Measurements from ENCODE around the gene MORN1. TPM values are rescaled to one million over a fixed set of nuclear protein-coding genes. Genes with fewer than 3 reads are reported as not detected.

Gene MORN1
- total RNA-seq, 1 donor from 2014 or later: 8.4 TPM

DNA sequence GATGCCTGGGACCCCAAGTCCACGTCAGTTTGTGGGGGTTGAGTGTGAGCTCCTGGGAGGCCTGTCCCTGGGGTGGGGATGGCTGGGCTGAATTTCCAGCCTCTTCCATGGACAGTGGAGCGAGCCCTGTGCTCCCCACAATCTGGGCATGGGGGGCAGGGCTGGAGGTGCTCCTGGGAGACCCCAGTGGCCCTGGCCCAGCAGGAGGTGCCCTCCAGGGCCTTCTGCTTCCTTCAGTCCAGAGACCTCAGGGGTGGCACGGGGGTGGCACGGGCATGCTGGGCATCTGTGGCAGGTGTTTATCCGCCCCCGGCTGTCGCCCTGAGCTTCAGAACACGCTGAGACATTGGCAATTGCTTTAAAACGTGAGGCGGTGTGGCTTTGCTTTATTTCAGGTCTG lies 40.9 kb downstream of the MORN1 start:
- ATAC-seq: no peak

DNA sequence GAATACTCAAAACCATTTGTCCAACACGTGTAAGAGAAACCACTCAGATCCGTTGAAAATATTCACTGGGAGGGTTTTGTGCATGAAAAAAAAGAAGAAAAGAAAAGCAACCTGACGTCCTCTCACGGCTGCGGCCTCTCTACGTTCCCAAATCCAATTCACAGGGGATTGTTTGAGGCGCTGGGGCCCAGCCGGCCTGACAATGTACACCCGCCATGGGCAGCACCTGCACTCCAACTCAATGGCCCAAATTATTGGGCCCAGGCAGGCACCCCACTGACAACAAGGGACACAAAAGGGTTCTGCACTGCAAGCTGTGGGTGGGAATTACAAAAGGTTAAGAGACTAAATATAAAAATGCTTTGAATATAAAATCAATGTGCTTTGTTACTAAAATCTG lies 41.5 kb downstream of the MORN1 start:
- no peak for ATAC-seq

DNA sequence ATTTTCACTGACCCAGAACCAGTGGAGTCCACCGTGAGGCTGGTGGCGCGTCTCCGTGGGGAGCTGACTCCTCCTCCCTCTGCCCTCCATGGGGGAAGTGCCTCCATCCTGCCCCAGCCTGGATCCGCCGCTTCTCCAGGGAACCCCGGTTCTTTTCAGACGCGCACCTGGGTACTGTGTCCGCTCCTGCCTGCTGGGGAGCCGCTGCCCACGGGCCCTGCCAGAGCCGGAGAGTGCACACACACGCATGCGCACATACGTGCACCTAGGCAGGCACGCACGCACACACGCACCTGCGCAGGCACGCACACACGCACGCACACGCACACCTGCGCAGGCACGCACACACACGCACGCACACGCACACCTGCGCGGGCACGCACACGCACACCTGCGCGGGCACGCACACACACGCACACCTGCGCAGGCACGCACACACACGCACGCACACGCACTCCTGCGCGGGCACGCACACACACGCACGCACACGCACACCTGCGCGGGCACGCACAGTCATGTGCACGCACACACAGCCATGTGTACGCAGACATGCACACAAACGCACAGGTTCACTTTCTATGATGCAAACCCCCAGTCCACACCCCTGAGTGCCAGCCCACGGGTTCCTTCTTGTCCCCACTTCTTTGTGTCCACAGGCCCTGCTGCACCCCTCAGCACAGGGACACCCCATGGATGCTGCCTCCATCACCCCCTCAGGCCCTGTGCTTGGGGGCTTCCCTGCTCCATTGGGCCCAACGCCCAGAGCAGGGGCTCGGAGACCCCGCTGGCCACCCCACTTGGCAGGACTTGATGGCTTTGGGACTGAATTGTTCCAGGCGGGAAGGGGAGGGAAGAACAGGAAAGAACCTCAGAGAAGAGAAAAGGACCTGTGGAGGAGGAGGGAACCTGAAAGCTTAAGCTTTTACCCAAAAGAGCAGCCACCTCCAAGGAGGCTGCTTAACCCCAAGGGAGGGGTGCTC lies 42.7 kb downstream of the MORN1 start:
- ATAC-seq: no peak

DNA sequence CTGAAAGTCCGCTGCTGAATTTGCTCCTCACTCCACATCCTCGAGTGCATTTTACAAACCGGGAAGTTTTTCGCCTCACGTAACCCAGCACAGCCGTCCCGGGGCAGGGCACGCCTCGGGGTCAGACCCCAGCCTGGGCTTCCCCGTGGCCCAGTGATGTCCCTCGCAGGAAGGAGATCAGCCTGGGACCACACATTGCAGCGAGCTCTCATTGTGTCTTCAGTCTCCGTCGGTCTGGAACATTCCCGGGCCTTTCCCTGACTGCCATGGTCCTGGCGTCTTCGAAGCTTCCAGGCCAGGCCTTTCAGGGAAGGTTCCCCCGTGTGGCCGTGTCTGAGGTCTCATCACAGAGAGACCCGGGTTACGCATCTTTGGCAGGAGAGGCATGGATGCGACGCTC lies 43.5 kb downstream of the MORN1 start:
- no peak for ATAC-seq

DNA sequence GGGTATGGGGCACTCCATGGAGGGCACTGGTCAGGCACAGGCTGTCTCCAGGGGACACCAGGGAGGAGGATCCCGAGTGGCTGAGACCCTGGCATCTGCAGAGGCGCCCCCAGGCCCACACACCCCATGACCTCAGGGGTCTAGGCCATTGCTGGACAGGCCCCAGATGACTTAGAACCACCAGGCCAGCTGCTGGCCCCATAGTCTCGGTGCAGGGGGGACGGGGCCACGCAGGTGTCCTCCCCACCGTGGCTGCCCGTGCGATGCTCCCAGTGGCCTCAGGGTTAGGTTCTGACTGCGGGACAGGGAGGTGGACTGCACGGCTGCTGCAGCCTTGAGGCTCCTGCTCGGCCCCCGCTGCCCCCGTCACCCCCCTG lies 44.0 kb downstream of the MORN1 start:
- no peak for ATAC-seq

DNA sequence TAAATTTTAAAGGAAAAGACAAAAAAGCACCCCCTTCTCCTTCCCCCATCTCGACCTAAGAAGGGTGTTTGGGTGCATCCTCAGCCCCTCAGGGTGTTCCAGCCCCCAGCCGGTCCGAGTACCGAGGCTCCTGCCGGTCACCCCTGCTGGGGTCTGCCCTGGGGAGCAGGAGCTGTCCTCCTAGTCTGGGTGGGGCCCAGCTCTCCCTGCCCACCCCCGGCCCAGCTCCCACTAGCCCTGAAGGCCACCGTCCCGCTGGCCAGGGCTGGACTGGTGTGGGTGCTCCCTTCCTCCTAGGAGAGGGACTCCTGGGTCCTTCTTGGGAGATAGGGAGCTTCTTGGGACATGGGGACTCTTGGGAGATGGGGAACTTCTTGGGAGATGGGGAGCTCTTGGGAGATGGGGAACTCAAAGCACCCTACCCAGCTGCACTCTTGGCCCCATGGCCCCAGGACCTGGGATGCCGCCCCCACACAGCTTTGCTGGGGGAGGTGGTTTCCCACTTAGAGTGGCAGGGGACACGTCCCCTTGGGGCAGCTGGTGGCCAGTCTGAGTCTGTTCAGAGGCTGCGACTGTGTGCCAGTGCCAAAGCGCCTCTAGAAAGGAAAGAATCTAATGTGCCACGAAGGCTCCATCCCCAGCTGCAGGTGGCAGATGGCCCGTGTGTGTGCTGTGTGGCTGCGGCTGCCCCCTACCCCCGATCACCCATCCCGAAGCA lies 44.5 kb downstream of the MORN1 start:
- ATAC-seq: no peak

DNA sequence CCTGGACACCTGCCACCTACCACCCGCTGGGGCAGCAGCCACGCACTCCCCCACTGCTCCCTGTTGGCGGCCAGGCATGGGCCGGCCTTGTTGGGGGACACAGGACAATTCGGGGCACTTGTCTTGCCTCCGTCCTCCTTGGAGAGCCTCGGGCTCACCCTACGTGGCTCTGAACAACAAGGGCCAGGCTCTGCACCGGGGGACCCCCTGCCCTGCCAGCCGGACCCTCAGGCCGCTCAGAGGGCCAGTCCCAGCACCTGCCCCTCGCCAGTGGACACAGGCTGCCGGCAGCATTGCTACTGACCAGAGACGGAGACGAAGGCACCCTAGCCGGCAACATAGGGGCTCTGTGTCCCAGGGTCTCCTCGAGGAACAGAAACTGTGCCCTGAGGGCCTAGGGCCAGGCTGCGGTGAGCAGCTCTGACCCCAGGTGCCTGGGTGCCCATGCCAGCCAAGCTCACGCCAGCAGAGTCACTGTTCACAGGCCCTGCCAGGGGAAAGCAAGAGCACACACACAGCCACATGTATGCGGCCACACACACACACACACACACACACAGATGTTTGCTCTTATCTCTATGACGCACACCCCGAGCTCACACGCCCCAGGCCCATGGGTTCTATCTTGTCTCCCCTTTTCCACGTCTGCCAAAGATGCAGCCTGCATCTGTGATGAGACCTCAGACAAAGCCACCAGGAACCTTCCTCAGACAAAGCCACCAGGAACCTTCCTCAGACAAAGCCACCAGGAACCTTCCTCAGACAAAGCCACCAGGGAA lies 45.9 kb downstream of the MORN1 start:
- ATAC-seq: no peak

DNA sequence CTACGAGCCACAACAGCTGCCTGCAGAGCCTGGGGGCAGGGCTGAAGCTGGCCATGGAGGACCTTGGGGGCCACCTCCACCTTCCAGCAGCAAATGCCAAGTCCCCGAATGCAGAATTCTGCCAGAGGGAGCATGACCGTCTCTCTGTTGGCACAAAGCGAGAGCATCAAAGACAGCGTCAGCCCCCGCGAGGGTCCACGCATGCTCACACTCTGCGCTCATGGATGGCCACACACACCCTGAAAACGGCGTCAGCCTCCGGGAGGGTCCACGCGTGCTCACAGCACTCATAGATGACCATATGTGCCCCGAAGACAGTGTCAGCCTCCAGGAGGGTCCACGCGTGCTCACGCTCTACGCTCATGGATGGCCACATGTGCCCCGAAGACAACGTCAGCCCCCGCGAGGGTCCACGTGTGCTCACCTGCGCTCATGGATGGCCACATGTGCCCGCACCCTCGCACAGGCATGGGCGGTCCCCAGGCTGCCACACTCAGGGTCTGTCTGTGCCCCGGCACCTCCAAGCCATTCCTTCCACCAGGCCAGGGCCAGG lies 46.5 kb downstream of the MORN1 start:
- ATAC-seq: no peak

DNA sequence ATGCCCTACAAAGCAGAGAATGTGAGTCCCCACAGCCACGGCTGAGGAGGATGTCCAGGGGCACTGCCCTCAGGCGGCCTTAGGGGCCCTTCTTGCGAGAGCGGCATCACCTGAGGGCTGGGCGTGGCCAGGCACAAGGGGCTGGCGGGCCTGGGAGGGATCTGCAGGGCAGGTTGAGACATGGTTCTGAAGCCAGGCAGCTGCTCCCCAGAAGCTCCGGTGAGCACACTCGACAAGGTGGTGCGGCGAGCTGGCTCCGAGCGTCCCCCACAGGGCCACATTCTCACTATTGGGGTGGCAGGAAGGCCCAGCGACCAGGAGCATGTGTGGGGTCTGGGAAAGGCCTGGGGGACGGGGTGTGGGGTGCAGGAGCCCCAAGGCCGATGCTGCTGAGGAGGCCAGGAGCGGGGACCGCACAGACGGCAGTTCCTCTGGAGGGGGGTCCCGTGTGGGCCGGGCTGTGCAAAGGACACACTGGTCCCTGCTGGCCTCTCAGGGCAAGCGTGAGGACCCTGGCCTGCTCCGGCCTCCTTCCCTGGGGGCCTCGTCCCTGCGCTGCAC lies 47.2 kb downstream of the MORN1 start:
- peak; percentile 46 for ATAC-seq

DNA sequence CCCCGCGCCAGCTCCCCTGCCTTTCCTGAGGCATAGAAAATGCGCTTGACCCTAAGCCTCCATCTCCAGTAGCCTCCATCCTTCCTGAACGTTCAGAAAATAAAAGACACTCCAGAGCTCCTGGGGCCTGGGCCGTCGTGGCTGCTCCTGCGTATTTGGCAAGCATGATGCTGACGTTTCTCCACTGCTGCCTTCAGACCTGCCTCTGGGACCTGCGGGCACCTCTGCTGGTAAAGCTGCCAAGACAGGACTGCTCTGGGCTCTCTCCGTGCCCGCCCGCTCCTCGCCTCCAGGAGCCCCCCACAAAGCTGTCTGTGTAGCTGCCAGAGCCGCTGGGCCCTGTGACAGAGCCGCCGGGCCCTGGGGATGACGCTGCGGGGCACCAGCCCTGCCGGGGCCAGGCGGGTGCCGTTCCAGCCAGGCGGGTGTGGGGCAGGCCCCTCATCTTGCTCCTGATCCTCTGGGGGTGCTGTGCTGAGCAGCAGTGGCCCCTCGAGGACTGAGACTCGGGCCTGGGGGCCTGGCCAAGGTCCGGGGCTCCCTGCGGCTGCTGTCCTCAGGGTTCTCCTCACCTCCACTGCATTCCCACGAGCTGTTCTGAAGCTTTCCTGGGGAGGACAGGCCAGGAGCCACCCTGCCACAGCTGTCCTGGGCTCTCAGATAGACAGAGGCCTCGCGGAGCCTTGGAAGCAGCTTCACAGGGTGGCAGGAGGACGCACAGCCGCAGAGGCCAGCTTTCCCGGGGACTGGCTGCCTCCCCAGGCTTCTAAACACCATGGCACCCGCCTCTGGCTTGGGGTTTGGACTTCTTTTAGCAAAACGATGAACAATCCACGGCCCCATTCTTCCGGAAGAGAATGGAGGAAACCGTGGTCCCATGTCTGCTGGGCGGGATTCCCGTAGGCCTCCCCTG lies 48.1 kb downstream of the MORN1 start:
- ATAC-seq: no peak

DNA sequence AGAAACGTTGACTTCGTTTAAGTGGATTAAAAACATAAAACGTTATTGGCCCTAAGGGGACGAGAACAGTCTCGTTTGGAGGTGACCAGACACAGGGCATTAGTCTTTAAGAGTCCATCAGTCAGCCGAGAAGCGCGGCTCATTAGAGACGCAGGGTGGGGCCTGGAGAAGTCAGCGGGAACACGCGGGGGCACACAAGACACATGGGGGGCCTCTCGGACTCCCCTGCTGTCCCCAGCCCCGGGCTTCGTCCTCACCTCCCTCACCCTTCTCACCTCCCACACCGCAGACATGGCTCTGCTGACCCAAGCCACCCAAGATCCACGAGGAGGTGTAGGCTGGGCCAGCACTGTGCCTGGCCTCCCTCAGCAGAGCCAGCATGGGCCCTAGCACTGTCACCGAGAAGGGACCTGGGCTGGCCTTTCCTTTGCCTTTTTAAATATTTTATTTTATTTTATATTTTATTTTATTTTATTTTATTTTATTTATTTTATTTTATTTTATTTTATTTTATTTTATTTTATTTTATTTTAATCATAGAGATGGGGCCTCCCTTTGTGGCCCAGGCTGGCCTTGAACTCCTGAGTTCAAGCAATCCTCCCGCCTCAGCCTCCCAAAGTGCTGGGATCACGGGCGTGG lies 48.9 kb downstream of the MORN1 start:
- ATAC-seq: no peak

DNA sequence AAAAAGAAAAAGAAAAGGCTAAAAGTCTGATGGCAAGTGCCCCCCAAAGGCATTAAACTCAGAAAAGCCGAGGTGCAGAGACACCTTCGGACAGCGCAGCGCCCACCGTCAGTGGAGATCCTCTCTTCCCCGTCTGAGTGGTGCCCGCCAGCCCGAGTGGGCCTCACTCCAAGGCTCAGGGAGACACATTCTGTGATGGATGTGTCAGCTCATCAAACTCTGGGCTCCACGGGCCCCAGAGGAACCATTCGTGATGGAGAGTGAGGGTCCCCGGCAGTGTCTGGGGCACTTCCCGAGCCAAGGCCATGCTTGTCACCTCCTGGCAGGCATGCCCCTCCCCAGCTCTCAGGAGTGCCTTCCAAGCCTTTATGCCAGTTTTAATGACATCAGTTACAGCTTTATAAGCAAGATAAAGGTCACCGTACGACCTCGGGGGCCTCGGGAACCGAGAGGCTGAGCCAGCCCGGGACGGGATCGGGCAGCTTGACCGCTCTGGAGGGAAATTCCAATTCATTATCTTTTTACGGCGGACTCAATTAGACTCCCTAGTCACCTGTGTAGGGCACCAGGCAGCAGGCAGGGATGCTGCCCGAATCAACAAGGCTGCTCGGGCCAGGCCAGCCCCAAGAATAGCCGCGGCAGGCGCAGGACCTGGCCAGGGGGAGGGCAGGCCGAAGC lies 49.5 kb downstream of the MORN1 start:
- ATAC-seq: no peak

DNA sequence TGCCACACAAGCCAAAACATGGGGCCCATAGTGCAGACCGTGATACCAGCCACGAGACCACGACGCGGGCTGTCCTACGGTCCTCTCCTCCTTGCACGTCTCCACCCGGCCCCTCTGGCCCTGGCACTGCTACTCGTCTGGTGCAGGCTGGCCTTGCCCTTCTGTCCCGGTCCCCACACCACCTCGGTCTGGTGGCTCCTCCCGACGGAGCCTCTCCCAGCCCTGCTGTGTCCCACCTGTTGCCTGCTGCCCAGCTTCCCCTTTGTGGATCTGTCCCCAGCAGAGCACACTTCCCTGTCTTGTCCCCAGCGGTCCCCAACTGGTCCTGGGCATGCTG lies 50.5 kb downstream of the MORN1 start:
- ATAC-seq: no peak

DNA sequence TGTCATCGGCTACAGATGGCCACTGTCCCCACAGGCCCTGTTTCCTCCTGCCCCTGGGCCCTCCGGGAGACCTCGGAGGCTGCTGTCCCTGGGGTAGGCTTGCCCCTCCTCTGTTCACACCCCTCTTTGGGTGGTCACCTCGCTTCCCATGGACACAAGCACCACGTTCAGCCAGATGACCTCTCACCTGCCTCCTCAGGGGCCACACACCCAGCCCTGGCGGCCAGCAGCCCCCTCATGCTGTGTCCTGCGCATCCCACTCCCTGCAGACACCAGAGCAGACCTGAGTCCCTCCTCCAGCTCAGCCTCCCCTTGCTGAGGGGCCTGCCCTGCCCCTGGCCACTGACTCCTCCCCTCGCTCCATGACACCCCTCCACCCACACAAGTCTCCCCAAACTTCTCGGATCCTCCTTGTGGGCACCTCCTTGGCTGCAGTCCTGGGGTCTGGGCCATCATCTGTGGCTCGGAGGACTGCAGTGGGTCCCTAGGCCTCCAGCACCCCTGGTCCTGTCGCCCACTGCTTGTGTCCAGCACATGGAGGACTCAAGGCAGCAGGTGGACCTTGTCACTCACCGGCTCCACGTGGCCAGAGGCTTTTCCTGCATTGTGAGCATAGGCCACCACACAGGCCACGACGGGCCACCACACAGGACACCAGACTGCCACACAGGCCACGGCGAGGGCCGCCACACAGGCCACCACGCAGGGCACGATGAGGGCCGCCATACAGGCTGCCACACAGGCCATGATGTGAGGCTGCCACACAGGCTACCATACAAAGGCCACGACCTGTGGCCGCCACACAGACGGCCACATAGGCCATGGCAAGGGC lies 51.1 kb downstream of the MORN1 start:
- no peak for ATAC-seq

DNA sequence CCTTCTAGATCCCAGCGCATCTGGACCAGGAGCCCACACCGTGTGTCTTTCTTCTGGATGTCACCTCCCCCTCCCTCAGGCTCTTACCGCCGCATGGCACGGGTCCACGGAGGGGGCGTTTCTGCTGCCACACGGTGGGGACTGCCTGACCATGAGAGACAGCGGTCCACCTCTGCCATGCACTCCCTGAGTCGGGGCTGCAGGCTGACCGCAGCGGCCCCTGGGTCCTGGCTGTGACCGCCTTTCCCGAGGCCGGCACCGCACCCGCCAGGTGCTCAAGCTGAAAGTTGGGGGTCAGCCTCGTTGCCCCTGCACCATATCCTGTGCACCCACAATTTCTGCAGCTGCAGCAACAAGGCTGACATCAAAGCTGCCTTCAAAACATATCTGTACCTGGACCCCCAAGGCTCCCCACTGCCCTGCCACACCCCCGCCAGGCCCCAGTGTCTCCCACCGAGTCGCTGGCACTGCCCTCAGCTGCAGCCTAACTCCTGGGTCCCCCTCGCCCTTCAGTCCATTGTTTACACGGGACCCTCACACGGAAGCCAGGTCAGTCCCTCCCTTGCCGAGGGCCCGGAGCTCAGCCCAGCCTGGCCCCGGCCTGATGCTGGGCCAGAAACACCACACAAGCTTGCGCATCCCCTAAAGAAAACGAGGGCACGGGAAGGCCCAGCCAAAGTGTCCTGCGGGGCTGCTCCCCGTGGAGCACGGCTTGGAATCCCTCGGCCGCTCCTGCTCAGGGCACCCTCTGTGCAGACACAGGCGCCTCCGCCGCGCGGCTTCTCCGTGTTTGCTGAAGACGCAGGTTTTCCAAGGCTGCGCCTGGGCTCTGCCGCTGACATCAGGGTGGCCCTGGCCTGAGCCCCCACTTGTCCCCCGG lies 51.9 kb downstream of the MORN1 start:
- ATAC-seq: no peak

DNA sequence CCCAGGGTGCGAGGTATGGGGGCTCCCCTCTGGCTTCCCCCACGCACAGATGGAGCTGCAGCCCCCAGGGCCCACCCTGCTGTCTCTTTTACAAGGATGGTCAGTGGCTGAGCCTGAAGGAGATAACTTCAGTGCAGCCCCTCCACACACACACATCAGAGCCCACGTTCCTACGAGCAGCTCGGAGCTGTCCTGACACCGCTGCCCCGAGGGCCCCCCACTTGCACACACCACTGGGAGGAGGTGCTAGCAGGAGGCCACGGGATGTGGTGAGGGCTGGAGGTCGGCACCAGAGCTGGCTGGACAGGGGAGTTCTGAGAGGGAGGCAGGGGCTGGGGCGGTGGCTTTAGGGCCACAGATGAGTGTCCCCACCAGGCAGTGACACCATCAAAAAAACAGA lies 53.9 kb downstream of the MORN1 start:
- ATAC-seq: no peak

DNA sequence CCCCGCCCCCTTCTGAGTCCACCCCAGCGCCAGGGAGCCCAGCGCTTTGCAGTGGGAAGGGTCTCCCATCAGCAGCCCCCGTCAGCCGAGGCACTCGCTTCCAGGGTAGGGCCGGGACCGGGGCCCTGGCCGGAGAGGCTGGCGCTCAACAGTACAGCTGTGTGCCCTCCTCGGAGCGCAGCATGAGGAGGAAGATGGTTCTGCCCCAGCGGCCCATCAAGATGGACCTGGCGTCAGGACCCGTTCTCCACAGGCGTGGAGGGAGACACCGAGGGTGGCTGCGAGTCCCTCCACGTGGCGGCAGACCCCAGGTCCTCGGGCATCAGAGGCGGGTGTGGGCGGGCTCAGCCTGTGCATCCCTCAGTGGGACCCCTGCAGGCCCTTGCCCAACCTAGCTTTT lies 54.3 kb downstream of the MORN1 start:
- ATAC-seq: no peak

DNA sequence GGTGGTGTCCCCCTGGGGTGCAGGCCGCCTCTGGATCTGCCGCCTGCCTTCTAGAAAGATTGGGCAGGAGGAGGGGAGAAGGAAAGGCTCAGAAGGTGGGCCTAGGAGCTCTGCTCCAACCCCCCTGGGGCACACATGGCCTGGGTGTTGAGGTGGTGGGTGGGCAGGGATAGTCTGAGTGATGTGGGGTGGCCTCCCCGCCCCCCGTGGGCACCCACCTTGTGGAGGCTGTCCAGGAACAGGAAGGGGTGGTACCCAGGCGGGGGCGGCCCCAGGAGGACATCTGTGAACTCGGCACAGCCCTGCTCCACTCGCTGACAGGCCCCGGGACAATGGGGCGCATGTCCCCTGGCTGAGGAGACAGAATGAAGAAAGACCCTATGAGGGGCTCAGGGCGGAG lies 54.9 kb downstream of the MORN1 start:
- ATAC-seq: no peak

Measured in esophagus mucosa (tissue), 1 donor.